ENCODE measurements around the gene MRGPRF. TPM values are rescaled to one million over a fixed set of nuclear protein-coding genes. Genes with fewer than 3 reads are reported as not detected.

Gene MRGPRF
- total RNA-seq, 6 experiments from 2014 or later = 1.6 to 3.4 (median 2.0) TPM

- peak in 1 of 3 donors; percentile 24 for DNase-seq
- no peak for TF ChIP-seq CTCF (IDR thresholded peaks at IDR 0.05)
- 50% methylated on average over 3 of the region's 8 CpGs for WGBS (ENCODE audit: insufficient coverage, low coverage, low lambda C conversion rate, missing lambda C conversion rate)
Observed at GRCh38 chr11:68970921-68971636, 42.0 kb downstream of the MRGPRF start.

GRCh38 chr11:68969386-68969785 lies 43.7 kb downstream of the MRGPRF start:
- DNase-seq (no peak), ATAC-seq (no peak)
- no peaks in the 10 kb centered on the region for H3K9me3 ChIP-seq
- H3K27ac ChIP-seq = no peak overlapping the region
- H3K36me3 ChIP-seq = no peaks in the 10 kb centered on the region
- TF ChIP-seq CTCF (IDR thresholded peaks at IDR 0.05) (no peak), POLR2A (IDR thresholded peaks at IDR 0.05) (no peak)
- H3K4me3 ChIP-seq = no peak overlapping the region
- H3K27me3 ChIP-seq = no peaks in the 10 kb centered on the region
- intact Hi-C loops (cut with DNase I) = no loop called here
- WGBS (ENCODE audit: insufficient coverage, low coverage, low lambda C conversion rate, missing lambda C conversion rate) = 70% methylated on average over 8 of the region's 8 CpGs
- H3K4me1 ChIP-seq = no peaks in the 10 kb centered on the region

More at GRCh38 chr11:68970921-68971636, 42.0 kb downstream of the MRGPRF start:
- Histone ChIP-seq H3K36me3 (no peaks in the 10 kb centered on the region), H3K4me1 (no peaks in the 10 kb centered on the region), H3K27me3 (no peaks in the 10 kb centered on the region), H3K9me3 (no peaks in the 10 kb centered on the region), H3K27ac (no peak overlapping the region), H3K4me3 (no peak overlapping the region)
- intact Hi-C loops (cut with DNase I) = no loop called here
- no peak for ATAC-seq

DNA sequence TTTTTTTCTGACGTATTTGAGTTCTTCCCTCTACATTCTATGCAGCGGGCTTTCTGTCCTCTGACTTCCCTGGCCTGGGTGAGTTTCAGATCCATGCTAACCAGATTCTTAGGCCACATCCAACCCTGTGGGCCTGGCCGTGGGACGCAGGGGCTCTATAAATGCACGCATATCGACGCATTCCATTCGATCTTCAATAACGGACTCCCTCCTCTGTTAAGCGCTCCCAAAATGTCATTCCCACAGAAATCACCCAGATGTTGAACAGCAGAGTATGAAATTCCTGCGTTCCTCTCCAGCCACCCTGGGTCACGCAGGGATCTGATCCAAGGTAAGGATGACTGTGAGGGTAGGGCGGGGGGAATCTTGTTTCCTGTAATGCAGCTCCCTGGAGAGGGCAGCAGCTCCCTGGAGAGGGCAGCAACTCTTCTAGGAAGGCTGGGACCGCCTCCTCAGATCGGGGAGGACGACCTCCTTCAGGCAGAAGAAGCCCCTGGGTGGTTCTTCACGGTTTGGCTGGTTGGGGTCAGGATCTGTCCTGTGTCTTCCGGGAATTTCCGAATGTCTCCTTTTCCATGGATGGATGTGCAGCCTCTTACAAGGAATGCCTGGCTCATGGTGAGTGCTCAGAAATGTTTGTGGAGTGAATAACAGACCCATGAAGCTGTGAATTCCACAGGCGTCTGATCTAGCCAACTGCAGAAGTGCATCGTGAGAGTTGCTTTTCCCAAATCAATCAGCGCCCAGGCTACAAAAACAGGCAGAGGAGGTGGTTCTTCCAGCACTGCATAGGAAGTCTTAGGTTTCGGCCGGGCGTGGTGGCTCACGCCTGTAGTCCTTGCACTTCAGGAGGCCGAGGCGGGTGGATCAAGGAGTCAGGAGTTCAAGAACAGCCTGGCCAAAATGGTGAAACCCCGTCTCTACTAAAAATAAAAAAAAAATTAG lies 44.5 kb downstream of the MRGPRF start:
- WGBS (ENCODE audit: insufficient coverage, low coverage, low lambda C conversion rate, missing lambda C conversion rate) = 88% methylated on average over 20 of the region's 29 CpGs
- H3K36me3 ChIP-seq = no peaks in the 10 kb centered on the region
- no peaks in the 10 kb centered on the region for H3K27me3 ChIP-seq
- no peak overlapping the region for H3K27ac ChIP-seq
- no peak overlapping the region for H3K4me3 ChIP-seq
- no peak for ATAC-seq
- intact Hi-C loops (cut with DNase I) = no loop called here
- H3K4me1 ChIP-seq = no peaks in the 10 kb centered on the region
- peak in 1 of 3 donors; percentile 34 for DNase-seq
- no peak for TF ChIP-seq CTCF (IDR thresholded peaks at IDR 0.05)
- TF ChIP-seq POLR2A (IDR thresholded peaks at IDR 0.05) = no peak
- H3K9me3 ChIP-seq = no peaks in the 10 kb centered on the region

DNA sequence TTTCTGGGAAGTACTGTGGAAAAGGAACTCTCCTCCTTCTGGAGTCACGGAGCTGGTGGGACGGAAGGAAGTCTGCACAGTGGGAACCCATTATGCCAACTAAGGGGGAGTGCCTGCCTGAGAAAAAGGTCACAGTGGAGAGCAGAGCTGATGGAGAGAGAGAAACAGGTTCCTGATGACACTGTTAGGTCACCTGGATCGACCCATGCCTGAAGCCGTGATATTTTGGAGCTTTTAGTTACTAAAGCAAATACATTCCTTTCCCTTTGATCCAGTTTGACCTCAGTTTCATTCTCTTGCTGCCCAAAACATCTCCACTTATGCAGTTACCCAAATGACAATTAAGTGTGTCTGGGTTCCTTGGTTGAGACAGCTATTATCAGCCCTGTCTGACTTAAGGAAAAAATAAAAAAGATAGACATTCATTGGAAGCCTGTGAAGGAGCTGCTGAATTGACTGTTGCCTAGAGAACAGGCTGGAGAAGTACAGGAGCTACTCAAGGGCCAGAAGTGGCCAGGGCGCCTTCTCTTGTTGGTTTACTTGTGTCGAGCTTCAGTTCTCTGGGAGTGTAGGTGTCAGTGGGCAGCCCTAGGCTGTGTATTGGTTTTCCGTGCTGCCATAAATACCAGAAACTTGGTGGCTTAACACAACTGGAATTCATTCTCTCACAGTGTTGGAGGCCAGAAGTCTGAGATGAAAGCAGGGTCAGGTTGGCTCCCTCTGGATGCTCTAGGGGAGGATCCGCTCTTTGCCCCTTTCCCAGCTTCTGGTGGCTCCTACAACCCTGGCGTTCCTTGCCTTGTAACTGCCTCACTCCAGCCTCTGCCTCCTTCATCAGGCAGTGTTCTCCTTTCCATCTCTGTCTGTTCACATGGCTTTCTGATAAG lies 45.9 kb downstream of the MRGPRF start:
- ATAC-seq = no peak
- intact Hi-C loops (cut with DNase I) = no loop called here
- WGBS (ENCODE audit: insufficient coverage, low coverage, low lambda C conversion rate, missing lambda C conversion rate) = 100% methylated on average over 3 of the region's 9 CpGs
- DNase-seq = peak in 1 of 3 donors; percentile 14
- TF ChIP-seq CTCF (IDR thresholded peaks at IDR 0.05) = no peak
- TF ChIP-seq POLR2A (IDR thresholded peaks at IDR 0.05) = no peak
- no peaks in the 10 kb centered on the region for H3K9me3 ChIP-seq
- H3K27me3 ChIP-seq = no peaks in the 10 kb centered on the region
- H3K4me1 ChIP-seq = no peaks in the 10 kb centered on the region
- no peaks in the 10 kb centered on the region for H3K36me3 ChIP-seq
- H3K4me3 ChIP-seq = no peak overlapping the region
- no peak overlapping the region for H3K27ac ChIP-seq
